ENCODE results near the gene TBPL1.

TBPL1 gene

DNA sequence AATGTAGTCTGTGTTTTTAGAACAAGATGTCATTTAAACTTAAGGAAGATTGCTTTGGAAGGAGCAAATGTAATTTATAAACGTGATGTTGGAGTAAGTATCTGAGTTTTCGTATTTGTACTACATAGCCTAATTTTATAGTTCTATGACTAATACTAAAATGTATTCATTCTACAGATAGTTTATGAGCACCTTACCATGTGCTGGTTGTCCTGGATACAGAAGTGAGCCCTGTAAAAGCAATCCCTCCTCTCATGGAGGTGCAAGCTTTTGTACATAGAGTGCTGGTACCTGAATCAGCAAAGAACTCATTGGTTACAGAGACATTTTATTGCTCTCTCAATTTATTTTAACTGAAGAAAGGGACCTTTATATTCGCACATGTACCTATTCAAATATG, 27.1 kb downstream of the TBPL1 start:
- no peak for ATAC-seq
- TF ChIP-seq ESRRG (CRISPR knock-in tag; IDR thresholded peaks at IDR 0.05) (no peak), ZNF8 (CRISPR knock-in tag; IDR thresholded peaks at IDR 0.05) (no peak), PPARA (CRISPR knock-in tag; IDR thresholded peaks at IDR 0.05; ENCODE audit: borderline replicate concordance) (no peak), TCF4 (CRISPR knock-in tag; IDR thresholded peaks at IDR 0.05; ENCODE audit: borderline replicate concordance) (no peak), ZFP30 (CRISPR knock-in tag; IDR thresholded peaks at IDR 0.05) (no peak), ARNTL (CRISPR knock-in tag; IDR thresholded peaks at IDR 0.05; ENCODE audit: borderline replicate concordance, low read depth) (no peak), ISL1 (CRISPR knock-in tag; IDR thresholded peaks at IDR 0.05) (no peak), OSR1 (CRISPR knock-in tag; IDR thresholded peaks at IDR 0.05) (no peak), TOX (CRISPR knock-in tag; IDR thresholded peaks at IDR 0.05; ENCODE audit: borderline replicate concordance) (no peak), ZNF565 (CRISPR knock-in tag; conservative IDR thresholded peaks at IDR 0.05; ENCODE audit: low read depth) (no peak), RARB (CRISPR knock-in tag; IDR thresholded peaks at IDR 0.05) (no peak), GLIS3 (CRISPR knock-in tag; IDR thresholded peaks at IDR 0.05) (no peak), BACH2 (CRISPR knock-in tag; IDR thresholded peaks at IDR 0.05; ENCODE audit: borderline replicate concordance) (no peak), ZC3H10 (CRISPR knock-in tag; IDR thresholded peaks at IDR 0.05) (no peak)
- TF ChIP-seq, protein P1, sequence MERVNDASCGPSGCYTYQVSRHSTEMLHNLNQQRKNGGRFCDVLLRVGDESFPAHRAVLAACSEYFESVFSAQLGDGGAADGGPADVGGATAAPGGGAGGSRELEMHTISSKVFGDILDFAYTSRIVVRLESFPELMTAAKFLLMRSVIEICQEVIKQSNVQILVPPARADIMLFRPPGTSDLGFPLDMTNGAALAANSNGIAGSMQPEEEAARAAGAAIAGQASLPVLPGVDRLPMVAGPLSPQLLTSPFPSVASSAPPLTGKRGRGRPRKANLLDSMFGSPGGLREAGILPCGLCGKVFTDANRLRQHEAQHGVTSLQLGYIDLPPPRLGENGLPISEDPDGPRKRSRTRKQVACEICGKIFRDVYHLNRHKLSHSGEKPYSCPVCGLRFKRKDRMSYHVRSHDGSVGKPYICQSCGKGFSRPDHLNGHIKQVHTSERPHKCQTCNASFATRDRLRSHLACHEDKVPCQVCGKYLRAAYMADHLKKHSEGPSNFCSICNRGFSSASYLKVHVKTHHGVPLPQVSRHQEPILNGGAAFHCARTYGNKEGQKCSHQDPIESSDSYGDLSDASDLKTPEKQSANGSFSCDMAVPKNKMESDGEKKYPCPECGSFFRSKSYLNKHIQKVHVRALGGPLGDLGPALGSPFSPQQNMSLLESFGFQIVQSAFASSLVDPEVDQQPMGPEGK (CRISPR knock-in tag; IDR thresholded peaks at IDR 0.05; ENCODE audit: borderline replicate concordance), result no peak

GRCh38 chr6:133983099-133983939, 30.3 kb downstream of the TBPL1 start:
- TF ChIP-seq ESRRG (CRISPR knock-in tag; IDR thresholded peaks at IDR 0.05), result no peak
- no peak for TF ChIP-seq SNAI2 (CRISPR knock-in tag; IDR thresholded peaks at IDR 0.05)
- TF ChIP-seq ZC3H10 (CRISPR knock-in tag; IDR thresholded peaks at IDR 0.05), result no peak
- TF ChIP-seq PPARA (CRISPR knock-in tag; IDR thresholded peaks at IDR 0.05; ENCODE audit: borderline replicate concordance), result no peak
- no peak for TF ChIP-seq ISL1 (CRISPR knock-in tag; IDR thresholded peaks at IDR 0.05)
- no peak for ATAC-seq

- TF ChIP-seq ZNF565 (CRISPR knock-in tag; conservative IDR thresholded peaks at IDR 0.05; ENCODE audit: low read depth) (no peak), PPARA (CRISPR knock-in tag; IDR thresholded peaks at IDR 0.05; ENCODE audit: borderline replicate concordance) (no peak), GLIS3 (CRISPR knock-in tag; IDR thresholded peaks at IDR 0.05) (no peak), CSDC2 (CRISPR knock-in tag; IDR thresholded peaks at IDR 0.05) (no peak), TOX (CRISPR knock-in tag; IDR thresholded peaks at IDR 0.05; ENCODE audit: borderline replicate concordance) (no peak), ZC3H10 (CRISPR knock-in tag; IDR thresholded peaks at IDR 0.05) (no peak)
- TF ChIP-seq, protein P2, sequence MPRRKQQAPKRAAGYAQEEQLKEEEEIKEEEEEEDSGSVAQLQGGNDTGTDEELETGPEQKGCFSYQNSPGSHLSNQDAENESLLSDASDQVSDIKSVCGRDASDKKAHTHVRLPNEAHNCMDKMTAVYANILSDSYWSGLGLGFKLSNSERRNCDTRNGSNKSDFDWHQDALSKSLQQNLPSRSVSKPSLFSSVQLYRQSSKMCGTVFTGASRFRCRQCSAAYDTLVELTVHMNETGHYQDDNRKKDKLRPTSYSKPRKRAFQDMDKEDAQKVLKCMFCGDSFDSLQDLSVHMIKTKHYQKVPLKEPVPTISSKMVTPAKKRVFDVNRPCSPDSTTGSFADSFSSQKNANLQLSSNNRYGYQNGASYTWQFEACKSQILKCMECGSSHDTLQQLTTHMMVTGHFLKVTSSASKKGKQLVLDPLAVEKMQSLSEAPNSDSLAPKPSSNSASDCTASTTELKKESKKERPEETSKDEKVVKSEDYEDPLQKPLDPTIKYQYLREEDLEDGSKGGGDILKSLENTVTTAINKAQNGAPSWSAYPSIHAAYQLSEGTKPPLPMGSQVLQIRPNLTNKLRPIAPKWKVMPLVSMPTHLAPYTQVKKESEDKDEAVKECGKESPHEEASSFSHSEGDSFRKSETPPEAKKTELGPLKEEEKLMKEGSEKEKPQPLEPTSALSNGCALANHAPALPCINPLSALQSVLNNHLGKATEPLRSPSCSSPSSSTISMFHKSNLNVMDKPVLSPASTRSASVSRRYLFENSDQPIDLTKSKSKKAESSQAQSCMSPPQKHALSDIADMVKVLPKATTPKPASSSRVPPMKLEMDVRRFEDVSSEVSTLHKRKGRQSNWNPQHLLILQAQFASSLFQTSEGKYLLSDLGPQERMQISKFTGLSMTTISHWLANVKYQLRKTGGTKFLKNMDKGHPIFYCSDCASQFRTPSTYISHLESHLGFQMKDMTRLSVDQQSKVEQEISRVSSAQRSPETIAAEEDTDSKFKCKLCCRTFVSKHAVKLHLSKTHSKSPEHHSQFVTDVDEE (CRISPR knock-in tag; IDR thresholded peaks at IDR 0.05), result no peak
- ATAC-seq, result no peak
These were observed 32.9 kb downstream of the TBPL1 start for GRCh38 chr6:133985970-133986369.

DNA sequence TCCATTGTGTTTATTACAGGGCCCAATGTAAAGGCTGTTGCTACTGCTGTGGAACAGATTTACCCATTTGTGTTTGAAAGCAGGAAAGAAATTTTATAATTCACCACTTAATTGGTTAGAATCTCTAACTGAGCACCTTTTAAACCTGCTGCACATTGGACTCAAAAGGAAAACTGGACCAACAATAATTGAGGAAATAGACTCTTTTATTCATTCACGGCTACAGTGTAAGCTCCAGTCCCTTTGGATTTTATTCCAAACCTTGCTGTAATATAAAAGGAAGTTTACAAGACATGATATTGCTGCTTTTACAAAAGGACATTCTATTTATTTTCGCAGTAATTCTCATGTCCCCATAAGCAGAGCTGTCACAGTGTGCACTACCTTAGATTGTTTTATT, 33.9 kb downstream of the TBPL1 start:
- ATAC-seq, result no peak
- TF ChIP-seq ARNTL (CRISPR knock-in tag; IDR thresholded peaks at IDR 0.05; ENCODE audit: borderline replicate concordance, low read depth), result no peak
- TF ChIP-seq, protein P3, sequence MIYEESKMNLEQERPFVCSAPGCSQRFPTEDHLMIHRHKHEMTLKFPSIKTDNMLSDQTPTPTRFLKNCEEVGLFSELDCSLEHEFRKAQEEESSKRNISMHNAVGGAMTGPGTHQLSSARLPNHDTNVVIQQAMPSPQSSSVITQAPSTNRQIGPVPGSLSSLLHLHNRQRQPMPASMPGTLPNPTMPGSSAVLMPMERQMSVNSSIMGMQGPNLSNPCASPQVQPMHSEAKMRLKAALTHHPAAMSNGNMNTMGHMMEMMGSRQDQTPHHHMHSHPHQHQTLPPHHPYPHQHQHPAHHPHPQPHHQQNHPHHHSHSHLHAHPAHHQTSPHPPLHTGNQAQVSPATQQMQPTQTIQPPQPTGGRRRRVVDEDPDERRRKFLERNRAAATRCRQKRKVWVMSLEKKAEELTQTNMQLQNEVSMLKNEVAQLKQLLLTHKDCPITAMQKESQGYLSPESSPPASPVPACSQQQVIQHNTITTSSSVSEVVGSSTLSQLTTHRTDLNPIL (CRISPR knock-in tag; IDR thresholded peaks at IDR 0.05; ENCODE audit: low read depth), result no peak
- no peak for TF ChIP-seq ISL1 (CRISPR knock-in tag; IDR thresholded peaks at IDR 0.05)
- TF ChIP-seq GLIS3 (CRISPR knock-in tag; IDR thresholded peaks at IDR 0.05), result no peak
- TF ChIP-seq BACH2 (CRISPR knock-in tag; IDR thresholded peaks at IDR 0.05; ENCODE audit: borderline replicate concordance), result no peak
- TF ChIP-seq, protein P4, sequence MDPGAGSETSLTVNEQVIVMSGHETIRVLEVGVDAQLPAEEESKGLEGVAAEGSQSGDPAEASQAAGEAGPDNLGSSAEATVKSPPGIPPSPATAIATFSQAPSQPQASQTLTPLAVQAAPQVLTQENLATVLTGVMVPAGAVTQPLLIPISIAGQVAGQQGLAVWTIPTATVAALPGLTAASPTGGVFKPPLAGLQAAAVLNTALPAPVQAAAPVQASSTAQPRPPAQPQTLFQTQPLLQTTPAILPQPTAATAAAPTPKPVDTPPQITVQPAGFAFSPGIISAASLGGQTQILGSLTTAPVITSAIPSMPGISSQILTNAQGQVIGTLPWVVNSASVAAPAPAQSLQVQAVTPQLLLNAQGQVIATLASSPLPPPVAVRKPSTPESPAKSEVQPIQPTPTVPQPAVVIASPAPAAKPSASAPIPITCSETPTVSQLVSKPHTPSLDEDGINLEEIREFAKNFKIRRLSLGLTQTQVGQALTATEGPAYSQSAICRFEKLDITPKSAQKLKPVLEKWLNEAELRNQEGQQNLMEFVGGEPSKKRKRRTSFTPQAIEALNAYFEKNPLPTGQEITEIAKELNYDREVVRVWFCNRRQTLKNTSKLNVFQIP (CRISPR knock-in tag; IDR thresholded peaks at IDR 0.05; ENCODE audit: borderline replicate concordance, low read depth), result no peak
- TF ChIP-seq ZFP3 (CRISPR knock-in tag; IDR thresholded peaks at IDR 0.05), result no peak
- TF ChIP-seq CSRNP3 (CRISPR knock-in tag; IDR thresholded peaks at IDR 0.05), result no peak
- no peak for TF ChIP-seq CSDC2 (CRISPR knock-in tag; IDR thresholded peaks at IDR 0.05)
- no peak for TF ChIP-seq SNAI2 (CRISPR knock-in tag; IDR thresholded peaks at IDR 0.05)
- no peak for TF ChIP-seq TOX (CRISPR knock-in tag; IDR thresholded peaks at IDR 0.05; ENCODE audit: borderline replicate concordance)
- TF ChIP-seq, protein P1 (CRISPR knock-in tag; IDR thresholded peaks at IDR 0.05; ENCODE audit: borderline replicate concordance), result no peak
- no peak for TF ChIP-seq ZNF8 (CRISPR knock-in tag; IDR thresholded peaks at IDR 0.05)
- no peak for TF ChIP-seq OSR1 (CRISPR knock-in tag; IDR thresholded peaks at IDR 0.05)
- TF ChIP-seq PPARA (CRISPR knock-in tag; IDR thresholded peaks at IDR 0.05; ENCODE audit: borderline replicate concordance), result no peak
